ENCODE results near the gene AKAP8L. TPM values are rescaled to one million over a fixed set of nuclear protein-coding genes. Genes with fewer than 3 reads are reported as not detected.

AKAP8L gene
- total and polyA plus RNA-seq, 4 donors: 34.7 to 243 (median 88.6) TPM

DNA sequence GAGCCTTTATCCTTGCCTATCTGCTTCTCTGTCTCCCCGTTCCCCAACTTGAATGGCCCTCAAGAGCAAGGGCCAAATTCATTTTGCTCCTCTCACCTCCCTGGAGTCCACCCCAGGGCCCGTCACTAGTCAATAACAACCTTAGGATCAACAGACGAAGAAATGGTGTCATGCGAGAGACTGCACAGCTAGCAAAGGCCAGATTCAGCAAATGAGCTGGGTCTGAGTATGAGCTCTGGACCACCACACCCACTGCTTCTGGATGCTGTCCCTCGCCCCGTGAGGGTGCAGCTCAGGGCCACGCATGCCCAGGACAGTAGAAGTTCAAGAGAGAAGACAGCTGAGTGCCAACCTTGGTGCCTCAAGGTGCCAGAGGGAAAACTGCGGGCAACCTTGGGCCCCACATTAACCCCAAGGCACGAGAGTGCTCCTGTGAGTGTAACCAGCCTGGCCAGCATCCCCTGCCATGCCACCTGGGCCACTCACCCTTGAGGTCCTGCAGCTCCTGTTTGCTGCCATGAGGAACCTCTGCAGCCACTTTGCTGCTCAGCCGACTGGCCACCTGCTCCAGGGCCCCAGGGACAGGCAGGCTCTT is 11.8 kb upstream of the AKAP8L start:
- intact Hi-C loops (cut with DNase I): loop anchor here in 1 of 2 donors (5.0 kb wide), 1 partner anchor 168 kb away; no protein-coding TSS in a partner anchor
- Histone ChIP-seq H3K4me1 (ENCODE audit: control insufficient read depth in 1 of 2, insufficient read depth in 2 of 2, low read length in 2 of 2) (no peaks in the 10 kb centered on the region), H3K9me3 (ENCODE audit: control insufficient read depth, low read length) (no peaks in the 10 kb centered on the region), H3K36me3 (ENCODE audit: control insufficient read depth in 1 of 2, insufficient read depth in 2 of 2, low read length in 1 of 2) (peaks cover 0 to 2% of the 10 kb centered on the region in 2 donors), H3K4me3 (ENCODE audit: low read length in 2 of 2) (no peak overlapping the region), H3K27ac (ENCODE audit: low read depth in 1 of 2, low read length in 2 of 2) (no peak overlapping the region), H3K27me3 (ENCODE audit: control insufficient read depth in 1 of 2, insufficient read depth in 2 of 2, low read length in 1 of 2) (no peaks in the 10 kb centered on the region)
- ATAC-seq (ENCODE audit: low FRiP score) (no peak), DNase-seq (no peak)
- WGBS, 2 donors: 78 to 80% methylated on average over 10 of the region's 10 CpGs

DNA sequence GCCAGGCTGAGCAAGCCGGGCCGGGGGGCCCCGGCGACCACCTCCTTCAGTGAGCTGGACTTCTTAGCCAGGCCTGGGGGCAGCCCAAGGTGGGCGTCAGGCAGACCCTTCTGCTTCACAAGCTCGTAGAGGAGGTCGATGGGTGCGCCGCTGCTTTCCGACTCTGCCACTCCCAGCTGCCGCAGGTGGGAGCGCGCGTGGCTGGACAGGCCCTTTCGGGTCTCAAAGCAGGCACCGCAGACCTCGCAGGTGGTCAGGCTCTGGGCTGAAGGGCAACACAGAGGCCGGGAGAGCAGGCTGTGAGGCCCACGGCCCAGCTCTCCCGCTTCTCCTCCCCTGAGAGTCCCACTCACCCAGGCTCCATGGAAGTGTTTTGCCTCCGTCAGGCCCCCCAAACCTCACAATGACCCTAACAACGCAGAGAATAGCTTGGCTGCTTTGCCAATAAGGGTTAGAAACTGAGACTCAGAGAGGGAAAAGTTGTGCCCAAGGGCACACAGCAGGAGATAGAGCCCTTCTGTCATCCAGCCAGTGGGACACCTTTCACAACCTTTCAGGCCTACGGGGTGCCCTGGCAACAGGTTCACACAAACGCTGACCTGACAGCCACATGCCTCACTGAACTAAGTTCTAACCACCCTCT is 11.2 kb upstream of the AKAP8L start:
- Histone ChIP-seq H3K9me3 (ENCODE audit: control insufficient read depth, low read length) (no peaks in the 10 kb centered on the region), H3K27ac (ENCODE audit: low read depth in 1 of 2, low read length in 2 of 2) (no peak overlapping the region), H3K36me3 (ENCODE audit: control insufficient read depth in 1 of 2, insufficient read depth in 2 of 2, low read length in 1 of 2) (peaks cover 0 to 5% of the 10 kb centered on the region in 2 donors), H3K27me3 (ENCODE audit: control insufficient read depth in 1 of 2, insufficient read depth in 2 of 2, low read length in 1 of 2) (no peaks in the 10 kb centered on the region), H3K4me3 (ENCODE audit: low read length in 2 of 2) (no peak overlapping the region), H3K4me1 (ENCODE audit: control insufficient read depth in 1 of 2, insufficient read depth in 2 of 2, low read length in 2 of 2) (no peaks in the 10 kb centered on the region)
- 88 to 90% methylated on average over 24 of the region's 24 CpGs for WGBS, 2 donors
- DNase-seq (no peak), ATAC-seq (ENCODE audit: low FRiP score) (no peak)
- intact Hi-C loops (cut with DNase I): loop anchor here in 1 of 2 donors (5.0 to 10.0 kb wide), 2 partner anchors 125 to 168 kb away; no protein-coding TSS in a partner anchor

- Histone ChIP-seq H3K36me3 (ENCODE audit: control insufficient read depth in 1 of 2, insufficient read depth in 2 of 2, low read length in 1 of 2) (peaks cover 0 to 7% of the 10 kb centered on the region in 2 donors), H3K4me3 (ENCODE audit: low read length in 2 of 2) (no peak overlapping the region), H3K27ac (ENCODE audit: low read depth in 1 of 2, low read length in 2 of 2) (no peak overlapping the region), H3K9me3 (ENCODE audit: control insufficient read depth, low read length) (no peaks in the 10 kb centered on the region), H3K4me1 (ENCODE audit: control insufficient read depth in 1 of 2, insufficient read depth in 2 of 2, low read length in 2 of 2) (no peaks in the 10 kb centered on the region), H3K27me3 (ENCODE audit: control insufficient read depth in 1 of 2, insufficient read depth in 2 of 2, low read length in 1 of 2) (no peaks in the 10 kb centered on the region)
- intact Hi-C loops (cut with DNase I): loop anchor here in 1 of 2 donors (10.0 kb wide), 1 partner anchor 126 kb away; no protein-coding TSS in a partner anchor
- ATAC-seq (ENCODE audit: low FRiP score) (no peak), DNase-seq (no peak)
- 82 to 86% methylated on average over 20 to 22 of the region's 22 CpGs for WGBS, 2 donors
Measured at GRCh38 chr19:15428956-15429824, 10.4 kb upstream of the AKAP8L start.

GRCh38 chr19:15427991-15428471 is 9.2 kb upstream of the AKAP8L start:
- DNase-seq (no peak), ATAC-seq (ENCODE audit: low FRiP score) (no peak)
- Histone ChIP-seq H3K9me3 (ENCODE audit: control insufficient read depth, low read length) (no peaks in the 10 kb centered on the region), H3K27me3 (ENCODE audit: control insufficient read depth in 1 of 2, insufficient read depth in 2 of 2, low read length in 1 of 2) (no peaks in the 10 kb centered on the region), H3K27ac (ENCODE audit: low read depth in 1 of 2, low read length in 2 of 2) (no peak overlapping the region), H3K4me1 (ENCODE audit: control insufficient read depth in 1 of 2, insufficient read depth in 2 of 2, low read length in 2 of 2) (no peaks in the 10 kb centered on the region), H3K36me3 (ENCODE audit: control insufficient read depth in 1 of 2, insufficient read depth in 2 of 2, low read length in 1 of 2) (peaks cover 0 to 7% of the 10 kb centered on the region in 2 donors), H3K4me3 (ENCODE audit: low read length in 2 of 2) (no peak overlapping the region)
- intact Hi-C loops (cut with DNase I): loop anchor here in 1 of 2 donors (10.0 kb wide), 1 partner anchor 127 kb away; no protein-coding TSS in a partner anchor
- 90 to 91% methylated on average over 28 to 35 of the region's 35 CpGs for WGBS, 2 donors

DNA sequence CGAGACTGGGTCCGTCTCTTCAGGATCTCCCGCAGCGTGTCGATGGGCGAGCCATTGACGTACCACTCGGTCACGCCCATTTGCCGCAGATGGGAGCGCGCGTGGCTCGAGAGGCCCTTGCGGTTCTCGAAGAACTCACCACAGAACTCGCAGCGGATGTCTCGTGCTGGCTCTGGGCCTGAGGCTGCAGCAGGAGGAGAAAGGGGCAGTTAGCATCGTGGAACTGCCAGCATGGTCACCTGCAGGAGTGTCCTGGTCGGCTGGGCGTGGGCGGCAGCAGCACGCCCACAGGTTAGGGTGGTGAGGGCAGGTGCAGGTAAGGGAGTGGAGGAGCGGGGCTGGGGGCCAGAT is 8.5 kb upstream of the AKAP8L start:
- Histone ChIP-seq H3K4me3 (ENCODE audit: low read length in 2 of 2) (no peak overlapping the region), H3K4me1 (ENCODE audit: control insufficient read depth in 1 of 2, insufficient read depth in 2 of 2, low read length in 2 of 2) (no peaks in the 10 kb centered on the region), H3K36me3 (ENCODE audit: control insufficient read depth in 1 of 2, insufficient read depth in 2 of 2, low read length in 1 of 2) (peaks cover 0 to 7% of the 10 kb centered on the region in 2 donors), H3K27me3 (ENCODE audit: control insufficient read depth in 1 of 2, insufficient read depth in 2 of 2, low read length in 1 of 2) (no peaks in the 10 kb centered on the region), H3K27ac (ENCODE audit: low read depth in 1 of 2, low read length in 2 of 2) (no peak overlapping the region), H3K9me3 (ENCODE audit: control insufficient read depth, low read length) (no peaks in the 10 kb centered on the region)
- ATAC-seq (ENCODE audit: low FRiP score) (no peak), DNase-seq (no peak)
- 96 to 97% methylated on average over 25 of the region's 25 CpGs for WGBS, 2 donors
- intact Hi-C loops (cut with DNase I): loop anchor here in 1 of 2 donors (10.0 kb wide), 1 partner anchor 127 kb away; no protein-coding TSS in a partner anchor

- no peaks in the 10 kb centered on the region for H3K9me3 ChIP-seq (ENCODE audit: control insufficient read depth, low read length)
- intact Hi-C loops (cut with DNase I): loop anchor here in 1 of 2 donors (10.0 kb wide), 1 partner anchor 128 kb away; no protein-coding TSS in a partner anchor
- ATAC-seq (ENCODE audit: low FRiP score) (no peak), DNase-seq (no peak)
- H3K36me3 ChIP-seq (ENCODE audit: control insufficient read depth in 1 of 2, insufficient read depth in 2 of 2, low read length in 1 of 2): peaks cover 0 to 7% of the 10 kb centered on the region in 2 donors
- H3K27me3 ChIP-seq (ENCODE audit: control insufficient read depth in 1 of 2, insufficient read depth in 2 of 2, low read length in 1 of 2): no peaks in the 10 kb centered on the region
- no peak overlapping the region for H3K27ac ChIP-seq (ENCODE audit: low read depth in 1 of 2, low read length in 2 of 2)
- H3K4me3 ChIP-seq (ENCODE audit: low read length in 2 of 2): no peak overlapping the region
- no peaks in the 10 kb centered on the region for H3K4me1 ChIP-seq (ENCODE audit: control insufficient read depth in 1 of 2, insufficient read depth in 2 of 2, low read length in 2 of 2)
- 84 to 90% methylated on average over 16 of the region's 16 CpGs for WGBS, 2 donors
Measured at GRCh38 chr19:15426485-15427349, 7.9 kb upstream of the AKAP8L start.

GRCh38 chr19:15425321-15425950 is 6.6 kb upstream of the AKAP8L start:
- Histone ChIP-seq H3K27me3 (ENCODE audit: control insufficient read depth in 1 of 2, insufficient read depth in 2 of 2, low read length in 1 of 2) (no peaks in the 10 kb centered on the region), H3K4me3 (ENCODE audit: low read length in 2 of 2) (no peak overlapping the region), H3K36me3 (ENCODE audit: control insufficient read depth in 1 of 2, insufficient read depth in 2 of 2, low read length in 1 of 2) (peaks cover 0 to 7% of the 10 kb centered on the region in 2 donors), H3K9me3 (ENCODE audit: control insufficient read depth, low read length) (no peaks in the 10 kb centered on the region), H3K27ac (ENCODE audit: low read depth in 1 of 2, low read length in 2 of 2) (no peak overlapping the region), H3K4me1 (ENCODE audit: control insufficient read depth in 1 of 2, insufficient read depth in 2 of 2, low read length in 2 of 2) (no peaks in the 10 kb centered on the region)
- DNase-seq: no peak
- intact Hi-C loops (cut with DNase I): loop anchor here in 1 of 2 donors (10.0 kb wide), 1 partner anchor 129 kb away; no protein-coding TSS in a partner anchor
- 93 to 94% methylated on average over 34 to 36 of the region's 36 CpGs for WGBS, 2 donors
- no peak for ATAC-seq (ENCODE audit: low FRiP score)
